CD4-positive, alpha-beta T cell treated with Interleukin-17A for 4 hours (primary cell): ENCODE measurements around the gene SH2D6.
"Not testable (repeated sequence)": the region's sequence is repeated elsewhere in the genome, so short reads cannot be mapped to it uniquely, and the experiment has no call there.

Experiments
- DNase-seq: peaks from one replicate; pipeline ENCODE4 v3.0.0-alpha.2; 2020; ENCODE audit warnings: mixed read lengths

The SH2D6 gene

GRCh38 chr2:85418132-85419008 lies at the start of gene SH2D6:
TSS of gene SH2D6 (plus strand) at chr2:85418714. CDS start at chr2:85429466, 10,752 bp downstream.
- DNase-seq: peak; percentile 89

- no peak for DNase-seq
Measured at GRCh38 chr2:85368921-85369320, 49.6 kb upstream of the SH2D6 start.

- DNase-seq: no peak
Measured at GRCh38 chr2:85369500-85369899, 49.0 kb upstream of the SH2D6 start.

- no peak for DNase-seq
Measured at GRCh38 chr2:85371045-85371444, 47.5 kb upstream of the SH2D6 start.

DNA sequence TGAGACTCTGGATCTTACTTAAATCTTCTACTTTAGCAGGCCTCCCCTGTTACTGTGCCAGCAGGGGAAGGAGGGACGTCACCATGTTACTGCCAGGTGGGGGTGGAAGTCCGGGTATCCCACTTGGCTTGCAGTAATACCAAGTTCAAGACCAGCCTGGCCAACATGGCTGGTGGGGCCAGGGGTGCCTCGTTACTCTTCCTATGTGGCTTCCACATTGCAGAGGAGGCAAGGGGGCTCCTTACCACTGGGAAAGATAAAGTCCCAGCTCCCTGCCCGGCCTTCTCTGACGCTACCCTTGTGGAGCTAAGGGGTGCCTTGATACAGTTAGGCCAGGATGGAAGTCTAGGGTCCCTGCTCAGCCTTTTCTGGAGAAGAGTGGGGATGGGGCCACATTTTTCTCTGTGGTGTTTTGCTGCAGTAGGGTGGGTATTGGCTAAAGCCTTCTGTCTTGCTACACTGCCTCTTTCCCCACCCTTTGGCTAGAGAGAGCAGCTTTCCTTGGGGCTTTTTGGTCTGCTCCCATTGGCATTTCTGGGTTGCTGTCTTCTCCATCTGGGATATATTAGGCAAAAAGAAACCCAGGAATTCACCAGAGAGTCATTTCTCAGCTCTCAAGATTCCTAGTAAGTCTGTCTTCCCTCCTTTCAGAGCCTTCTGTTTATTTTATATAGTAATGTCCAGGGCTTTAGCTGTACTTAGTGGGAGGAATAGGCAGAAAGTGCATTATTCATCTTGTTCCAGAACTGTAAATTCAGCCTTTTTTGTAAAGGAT lies 42.0 kb upstream of the SH2D6 start:
- no peak for DNase-seq

GRCh38 chr2:85377083-85377482 lies 41.4 kb upstream of the SH2D6 start:
- DNase-seq: no peak

DNA sequence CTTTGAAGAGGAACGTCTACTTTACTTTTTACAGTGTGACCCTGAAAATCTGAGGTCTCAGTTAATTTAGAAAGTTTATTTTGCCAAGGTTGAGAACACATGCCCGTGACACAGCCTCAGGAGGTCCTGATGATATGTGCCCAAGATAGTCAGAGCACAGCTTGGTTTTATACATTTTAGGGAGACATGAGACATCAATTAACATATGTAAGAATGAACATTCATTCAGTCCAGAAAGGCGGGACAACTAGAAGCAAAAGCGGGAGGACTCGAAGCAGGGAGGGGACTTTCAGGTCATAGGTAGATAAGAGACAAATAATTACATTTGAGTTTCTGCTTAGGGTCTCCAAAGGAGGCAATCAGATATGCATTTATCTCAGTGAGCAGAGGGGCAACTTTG lies 40.3 kb upstream of the SH2D6 start:
- DNase-seq: no peak

DNA sequence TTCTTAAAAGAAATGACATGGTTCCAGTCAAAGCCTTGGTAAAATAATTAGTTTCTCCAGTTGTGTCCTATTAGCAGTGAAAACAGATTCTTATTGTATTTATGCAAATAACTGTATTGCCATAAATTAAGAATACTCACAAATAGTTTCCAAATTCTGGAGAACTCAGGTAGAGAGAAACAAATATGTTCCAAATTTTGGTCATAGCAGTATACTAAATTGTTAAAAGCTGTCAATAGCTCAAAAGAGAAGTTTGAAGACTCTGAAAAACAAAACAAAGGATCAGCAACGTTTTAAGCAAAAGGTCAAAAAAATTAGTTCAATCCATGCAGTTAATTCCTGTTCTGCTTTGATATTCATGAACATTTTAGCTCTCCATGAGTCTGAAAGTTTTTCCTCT lies 38.5 kb upstream of the SH2D6 start:
- DNase-seq: no peak

GRCh38 chr2:85383151-85383550 lies 35.4 kb upstream of the SH2D6 start:
- DNase-seq: not testable (repeated sequence)

DNA sequence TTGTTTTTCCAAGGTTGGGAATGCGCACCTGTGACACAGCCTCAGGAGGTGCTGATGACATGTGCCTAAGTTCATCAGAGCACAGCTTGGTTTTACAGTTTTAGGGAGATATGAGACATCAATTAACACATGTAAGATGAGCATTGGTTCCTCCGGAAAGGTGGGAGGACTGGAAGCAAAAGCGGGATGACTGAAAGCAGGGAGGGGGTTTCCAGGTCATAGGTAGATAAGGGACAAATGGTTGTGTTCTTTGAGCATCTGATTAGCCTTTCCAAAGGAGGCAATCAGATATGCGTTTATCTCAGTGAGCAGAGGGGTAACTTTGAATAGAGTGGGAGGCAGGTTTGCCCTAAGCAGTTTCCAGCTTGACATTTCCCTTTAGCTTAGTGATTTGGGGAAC lies 34.7 kb upstream of the SH2D6 start:
- no peak for DNase-seq

- no peak for DNase-seq
Measured at GRCh38 chr2:85385746-85386145, 32.8 kb upstream of the SH2D6 start.

GRCh38 chr2:85387754-85388153 lies 30.8 kb upstream of the SH2D6 start:
- DNase-seq: no peak

- no peak for DNase-seq
Measured at GRCh38 chr2:85388878-85389538, 29.5 kb upstream of the SH2D6 start.

- peak; percentile 86 for DNase-seq
Measured at GRCh38 chr2:85390941-85391669, 27.4 kb upstream of the SH2D6 start.

GRCh38 chr2:85393836-85394235 lies 24.7 kb upstream of the SH2D6 start:
- DNase-seq: no peak

DNA sequence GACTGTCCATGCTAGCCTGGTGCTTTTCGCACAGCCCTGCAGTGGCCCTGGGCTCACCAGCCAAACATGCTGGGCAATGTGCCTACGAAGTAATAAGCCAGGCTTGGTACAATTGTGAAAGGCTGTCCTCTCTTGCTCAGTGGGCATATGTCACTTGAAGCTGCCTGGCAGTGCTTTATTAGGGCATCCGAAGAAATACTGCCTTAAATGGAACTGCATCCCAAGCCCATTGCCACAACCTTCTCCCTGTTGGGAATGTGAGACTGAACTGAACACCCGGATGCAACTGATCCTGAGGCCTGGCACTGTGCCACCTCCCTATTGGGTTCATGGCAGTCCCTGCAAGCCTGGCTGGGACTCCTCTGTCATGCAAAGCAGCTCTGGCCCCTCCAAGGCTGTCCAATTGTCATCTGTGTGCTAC lies 24.2 kb upstream of the SH2D6 start:
- no peak for DNase-seq

DNA sequence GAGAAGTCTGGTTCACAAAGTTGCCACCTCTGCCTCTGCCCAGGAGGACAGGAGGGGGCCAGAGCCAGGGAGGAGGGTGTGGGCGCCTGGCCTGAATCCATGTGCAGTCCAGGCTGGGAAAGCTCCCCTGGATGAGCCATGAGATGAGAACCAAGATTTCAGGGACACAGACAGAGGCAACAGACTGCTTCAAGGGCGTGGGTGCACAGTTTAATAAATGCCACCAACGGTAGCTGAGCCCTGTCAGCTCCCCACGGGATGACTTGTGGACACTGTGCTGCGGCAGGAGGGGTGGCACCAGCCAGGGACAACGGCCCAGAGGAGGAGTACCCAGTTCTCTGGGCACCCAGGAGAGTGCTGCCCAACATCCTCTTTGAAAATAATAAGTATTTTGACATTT lies 23.5 kb upstream of the SH2D6 start:
- no peak for DNase-seq

GRCh38 chr2:85395912-85396475 lies 22.5 kb upstream of the SH2D6 start:
- DNase-seq: no peak

- DNase-seq: no peak
Measured at GRCh38 chr2:85396531-85397470, 21.7 kb upstream of the SH2D6 start.

GRCh38 chr2:85397925-85398331 lies 20.6 kb upstream of the SH2D6 start:
- no peak for DNase-seq
